Ovary (tissue), 3 donors: ENCODE data around the gene DOLPP1.

Experiments
- EP300 ChIP-seq: sonication (generic); formaldehyde crosslinking; IDR thresholded peaks from one replicate; pipeline ENCODE4 v1.6.1; 2017; ENCODE audit warnings: antibody characterized with exemption
- TF ChIP-seq, protein P1 (sequence below), 3 donors: fragments of 450-650 bp in 2 of 3; fragments of 200-600 bp in 1 of 3; IDR thresholded peaks; one replicate each; pipeline versions ENCODE4 v1.5.1 to v1.8.0; 2016 to 2022; ENCODE audit warnings: antibody characterized with exemption in 3 of 3, mild to moderate bottlenecking in 1 of 3
- donor health status: DM: no; HTN: no; CAD: no.

DNA sequence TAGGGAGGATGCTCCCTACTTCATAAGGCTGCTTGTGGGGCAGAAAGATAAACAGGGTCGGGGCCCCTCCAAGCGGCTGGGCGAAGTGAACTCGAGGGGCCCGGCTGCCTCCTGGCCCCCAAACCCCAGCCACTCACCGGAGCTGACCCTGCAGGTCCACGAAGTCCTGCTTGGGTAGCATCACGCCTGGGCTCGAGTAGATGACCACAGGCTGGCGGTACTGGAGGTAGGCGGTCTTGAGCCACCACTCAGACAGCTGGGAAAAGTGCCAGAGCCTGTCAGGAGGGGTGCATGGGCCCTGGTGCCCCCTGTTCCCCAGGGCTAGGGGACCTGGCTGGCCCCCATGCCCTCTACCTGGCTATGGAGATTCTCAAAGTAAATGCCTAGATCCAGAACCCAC, 23.1 kb downstream of the DOLPP1 start:
- TF ChIP-seq, protein P1, sequence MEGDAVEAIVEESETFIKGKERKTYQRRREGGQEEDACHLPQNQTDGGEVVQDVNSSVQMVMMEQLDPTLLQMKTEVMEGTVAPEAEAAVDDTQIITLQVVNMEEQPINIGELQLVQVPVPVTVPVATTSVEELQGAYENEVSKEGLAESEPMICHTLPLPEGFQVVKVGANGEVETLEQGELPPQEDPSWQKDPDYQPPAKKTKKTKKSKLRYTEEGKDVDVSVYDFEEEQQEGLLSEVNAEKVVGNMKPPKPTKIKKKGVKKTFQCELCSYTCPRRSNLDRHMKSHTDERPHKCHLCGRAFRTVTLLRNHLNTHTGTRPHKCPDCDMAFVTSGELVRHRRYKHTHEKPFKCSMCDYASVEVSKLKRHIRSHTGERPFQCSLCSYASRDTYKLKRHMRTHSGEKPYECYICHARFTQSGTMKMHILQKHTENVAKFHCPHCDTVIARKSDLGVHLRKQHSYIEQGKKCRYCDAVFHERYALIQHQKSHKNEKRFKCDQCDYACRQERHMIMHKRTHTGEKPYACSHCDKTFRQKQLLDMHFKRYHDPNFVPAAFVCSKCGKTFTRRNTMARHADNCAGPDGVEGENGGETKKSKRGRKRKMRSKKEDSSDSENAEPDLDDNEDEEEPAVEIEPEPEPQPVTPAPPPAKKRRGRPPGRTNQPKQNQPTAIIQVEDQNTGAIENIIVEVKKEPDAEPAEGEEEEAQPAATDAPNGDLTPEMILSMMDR (IDR thresholded peaks at IDR 0.05), result no peak
- TF ChIP-seq EP300, result no peak
